ENCODE measurements around the gene ZFP82.
A peak's percentile ranks its signal among the peaks of the same experiment; 100 is the strongest.

ZFP82 gene

GRCh38 chr19:36418287-36419001 lies at the start of gene ZFP82 (continued):
- TF ChIP-seq ZNF558 (tag by site-specific recombination; IDR thresholded peaks at IDR 0.05) (no peak), ZNF555 (tag by site-specific recombination; conservative IDR thresholded peaks at IDR 0.05) (no peak), ZNF175 (tag by site-specific recombination; IDR thresholded peaks at IDR 0.05) (no peak), ZSCAN30 (tag by site-specific recombination; IDR thresholded peaks at IDR 0.05) (peak; percentile 75), AEBP2 (tag by site-specific recombination; IDR thresholded peaks at IDR 0.05; ENCODE audit: borderline replicate concordance) (no peak), SP3 (tag by site-specific recombination; IDR thresholded peaks at IDR 0.05) (peak; percentile 82), ZNF621 (tag by site-specific recombination; IDR thresholded peaks at IDR 0.05) (no peak), OSR2 (tag by site-specific recombination; IDR thresholded peaks at IDR 0.05) (no peak), OVOL3 (tag by site-specific recombination; IDR thresholded peaks at IDR 0.05) (peak; percentile 91), ZNF311 (tag by site-specific recombination; IDR thresholded peaks at IDR 0.05; ENCODE audit: borderline replicate concordance) (no peak), HOXC10 (CRISPR knock-in tag; IDR thresholded peaks at IDR 0.05) (no peak), ZNF664 (tag by site-specific recombination; IDR thresholded peaks at IDR 0.05) (no peak), ZNF148 (tag by site-specific recombination; IDR thresholded peaks at IDR 0.05; ENCODE audit: borderline replicate concordance) (no peak), ZNF544 (tag by site-specific recombination; IDR thresholded peaks at IDR 0.05) (no peak), ZEB2 (tag by site-specific recombination; IDR thresholded peaks at IDR 0.05) (peak; percentile 87), ZNF658 (tag by site-specific recombination; IDR thresholded peaks at IDR 0.05) (peak; percentile 25; the same call in 1 of the 2 replicates), ZNF155 (tag by site-specific recombination; IDR thresholded peaks at IDR 0.05) (no peak), ZNF626 (tag by site-specific recombination; IDR thresholded peaks at IDR 0.05) (no peak), ZNF274 (IDR thresholded peaks at IDR 0.05; ENCODE audit: low read length) (no peak), ZNF274 (tag by site-specific recombination; IDR thresholded peaks at IDR 0.05; ENCODE audit: borderline replicate concordance) (no peak), HOXA7 (CRISPR knock-in tag; IDR thresholded peaks at IDR 0.05; ENCODE audit: borderline replicate concordance) (no peak), ZNF580 (tag by site-specific recombination; IDR thresholded peaks at IDR 0.05) (peak; percentile 67; the same call in 1 of the 2 replicates), KLF7 (tag by site-specific recombination; IDR thresholded peaks at IDR 0.05; ENCODE audit: borderline replicate concordance) (peak; percentile 89), ZNF768 (tag by site-specific recombination; IDR thresholded peaks at IDR 0.05) (no peak; the same call in 1 of the 2 replicates), KLF8 (tag by site-specific recombination; IDR thresholded peaks at IDR 0.05) (peak; percentile 96), ZNF518A (tag by site-specific recombination; conservative IDR thresholded peaks at IDR 0.05; ENCODE audit: low read depth) (peak; percentile 42; the same call in 1 of the 2 replicates), ZNF654 (tag by site-specific recombination; IDR thresholded peaks at IDR 0.05; ENCODE audit: low read depth) (no peak), ZNF701 (tag by site-specific recombination; IDR thresholded peaks at IDR 0.05) (no peak), SCRT1 (tag by site-specific recombination; IDR thresholded peaks at IDR 0.05; ENCODE audit: borderline replicate concordance) (no peak), HOXD13 (CRISPR knock-in tag; IDR thresholded peaks at IDR 0.05; ENCODE audit: borderline replicate concordance) (no peak), ZNF341 (tag by site-specific recombination; IDR thresholded peaks at IDR 0.05; ENCODE audit: low read depth) (peak; percentile 8)

Data from HEK293 (cell line).